RWPE1 (cell line): ENCODE measurements around the gene ZNF532.

Source experiments
- CTCF ChIA-PET: fragments of 350-600 bp; sonication (Branson Sonifier 250); formaldehyde crosslinking; extraction: SDS; loops from one replicate; lab custom pipeline; 2021; lab: Yijun Ruan, JAX
- POLR2A ChIA-PET: fragments of 400-600 bp; formaldehyde crosslinking; extraction: SDS; loops from one replicate; lab custom pipeline; 2020; ENCODE audit warnings: antibody characterized with exemption; ENCODE audit not compliant: low non-redundant PET; lab: Yijun Ruan, JAX
- DNase-seq: peaks from one replicate; pipeline ENCODE4 v3.0.0; 2012; ENCODE audit warnings: low spot score
- H3K27ac ChIP-seq: fragments of 450-650 bp; 2 replicates; pipeline ENCODE4 v1.5.1; 2017
- CTCF ChIP-seq: fragments of 450-650 bp; conservative IDR thresholded peaks from 2 replicates; pipeline ENCODE4 v1.5.1; 2017; ENCODE audit warnings: low read depth, mild to moderate bottlenecking

ZNF532 gene

GRCh38 chr18:58896734-58897508, 32.2 kb downstream of the ZNF532 start:
- no peak overlapping the region for H3K27ac ChIP-seq
- DNase-seq, result no peak
- no peak for TF ChIP-seq CTCF
- CTCF ChIA-PET, result no interaction called here
- POLR2A ChIA-PET, result no interaction called here

GRCh38 chr18:58898010-58898799, 33.5 kb downstream of the ZNF532 start:
- POLR2A ChIA-PET, result no interaction called here
- H3K27ac ChIP-seq, result no peak overlapping the region

GRCh38 chr18:58900015-58900649, 35.5 kb downstream of the ZNF532 start:
- CTCF ChIA-PET, result interaction anchor here (0.6 to 0.9 kb wide), 2 partner anchors 21 to 157 kb away, joined by 3 read pairs; no protein-coding TSS in a partner anchor
- DNase-seq, result no peak
- POLR2A ChIA-PET, result no interaction called here
- no peak overlapping the region for H3K27ac ChIP-seq
- TF ChIP-seq CTCF, result no peak

More at GRCh38 chr18:58898010-58898799, 33.5 kb downstream of the ZNF532 start:
- TF ChIP-seq CTCF, result no peak
- DNase-seq, result no peak
- CTCF ChIA-PET, result no interaction called here

GRCh38 chr18:58901143-58901542, 36.5 kb downstream of the ZNF532 start:
- DNase-seq, result no peak
- no peak overlapping the region for H3K27ac ChIP-seq
- ChIA-PET POLR2A (no interaction called here), CTCF (interaction anchor here (0.9 kb wide), 1 partner anchor 156 kb away, joined by 3 read pairs; no protein-coding TSS in a partner anchor)
- no peak for TF ChIP-seq CTCF

GRCh38 chr18:58901783-58902182, 37.1 kb downstream of the ZNF532 start:
- ChIA-PET CTCF (no interaction called here), POLR2A (no interaction called here)
- no peak for DNase-seq
- no peak overlapping the region for H3K27ac ChIP-seq
- no peak for TF ChIP-seq CTCF

GRCh38 chr18:58902961-58903360, 38.3 kb downstream of the ZNF532 start:
- POLR2A ChIA-PET, result no interaction called here
- CTCF ChIA-PET, result no interaction called here

More at GRCh38 chr18:58902961-58903360, 38.3 kb downstream of the ZNF532 start:
- no peak for DNase-seq
- no peak overlapping the region for H3K27ac ChIP-seq
- TF ChIP-seq CTCF, result no peak
